ENCODE results near the gene RTP5.

The RTP5 gene

GRCh38 chr2:241857572-241858121 is 11.9 kb upstream of the RTP5 start:
- DNase-seq (ENCODE audit: low read depth) = no peak

DNA sequence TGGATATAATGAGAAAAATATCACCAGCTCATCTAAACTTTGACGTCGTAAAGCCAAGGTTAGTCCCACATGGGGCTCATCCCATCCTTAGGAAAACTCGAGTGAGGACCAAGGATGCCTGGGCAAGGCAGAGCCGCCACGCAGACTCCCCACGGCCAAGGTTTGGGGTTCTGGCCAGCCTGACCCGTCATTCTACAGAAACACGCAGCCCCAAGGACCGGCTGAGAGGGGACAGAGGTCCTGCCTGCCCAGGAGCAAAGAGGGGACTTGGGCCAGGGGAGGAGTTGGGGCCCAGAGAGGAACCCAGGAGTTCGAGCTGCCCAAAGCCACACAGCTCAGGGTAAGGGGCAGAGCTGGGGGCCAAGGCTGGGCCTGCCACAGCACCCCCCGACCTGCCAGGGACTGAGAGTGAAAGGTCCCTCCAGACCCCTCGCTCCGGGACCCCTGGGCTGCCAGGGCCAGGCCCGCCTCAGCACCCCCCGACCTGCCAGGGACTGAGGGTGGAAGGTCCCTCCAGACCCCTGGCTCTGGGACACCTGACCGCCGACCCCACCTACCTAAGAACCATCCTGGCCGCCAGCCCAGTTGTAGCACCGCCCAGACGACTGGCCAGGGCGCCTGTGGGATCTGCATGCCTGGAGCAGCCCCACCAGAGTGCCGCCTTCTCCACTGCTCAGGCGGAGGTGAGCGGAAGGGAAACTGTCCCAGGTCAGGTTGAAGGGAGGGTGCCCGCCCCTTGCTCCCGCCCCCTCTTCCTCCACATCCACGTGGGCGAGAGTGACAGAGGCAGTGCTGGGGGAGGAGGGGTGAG is 11.1 kb upstream of the RTP5 start, which contains the start of gene PDCD1:
TSS of gene PDCD1 (minus strand) at position 689 of the 811 bp plus-strand sequence. CDS start at position 633, 56 bp downstream.
- no peak for DNase-seq (ENCODE audit: low read depth)

DNA sequence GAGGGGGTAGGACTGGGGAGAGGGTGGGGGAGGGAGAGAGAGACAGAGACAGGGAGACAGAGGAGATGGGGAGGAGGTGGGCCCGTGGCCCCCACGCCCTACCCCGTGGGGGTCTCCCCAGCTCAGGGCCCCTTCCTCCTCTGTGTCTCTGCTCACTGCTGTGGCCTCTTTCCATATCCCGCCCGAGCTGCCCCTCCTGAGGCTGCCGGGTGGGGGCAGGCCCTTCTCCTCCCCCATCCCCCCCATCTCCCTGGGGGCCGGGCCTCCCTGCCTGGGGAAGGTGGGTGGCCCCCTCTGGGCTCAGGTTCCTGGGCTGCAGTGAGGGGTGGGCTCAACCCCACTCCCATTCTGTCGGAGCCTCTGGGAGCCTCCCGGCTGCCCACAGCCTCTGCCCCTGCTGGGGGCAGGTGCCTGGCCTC is 10.5 kb upstream of the RTP5 start:
- no peak for DNase-seq (ENCODE audit: low read depth)

GRCh38 chr2:241859436-241860183 is 9.9 kb upstream of the RTP5 start:
- DNase-seq (ENCODE audit: low read depth) = peak; percentile 33

- DNase-seq (ENCODE audit: low read depth) = no peak
Observed at GRCh38 chr2:241860184-241861078, 9.1 kb upstream of the RTP5 start.

DNA sequence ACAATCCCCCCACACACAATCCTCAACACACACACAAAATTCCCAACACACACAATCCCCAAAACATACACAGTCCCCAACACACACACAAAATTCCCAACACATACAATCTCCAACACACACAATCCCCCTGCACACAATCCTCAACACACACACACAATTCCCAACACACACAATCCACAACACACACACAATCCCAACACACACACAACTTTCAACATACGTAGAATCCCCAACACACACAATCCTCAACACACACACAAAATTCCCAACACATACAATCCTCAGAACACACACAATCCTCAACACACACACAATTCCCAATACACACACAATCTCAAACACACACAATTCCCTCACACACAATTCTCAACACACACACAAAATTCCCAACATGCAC is 8.3 kb upstream of the RTP5 start:
- no peak for DNase-seq (ENCODE audit: low read depth)

GRCh38 chr2:241862093-241862492 is 7.4 kb upstream of the RTP5 start:
- no peak for DNase-seq (ENCODE audit: low read depth)

DNA sequence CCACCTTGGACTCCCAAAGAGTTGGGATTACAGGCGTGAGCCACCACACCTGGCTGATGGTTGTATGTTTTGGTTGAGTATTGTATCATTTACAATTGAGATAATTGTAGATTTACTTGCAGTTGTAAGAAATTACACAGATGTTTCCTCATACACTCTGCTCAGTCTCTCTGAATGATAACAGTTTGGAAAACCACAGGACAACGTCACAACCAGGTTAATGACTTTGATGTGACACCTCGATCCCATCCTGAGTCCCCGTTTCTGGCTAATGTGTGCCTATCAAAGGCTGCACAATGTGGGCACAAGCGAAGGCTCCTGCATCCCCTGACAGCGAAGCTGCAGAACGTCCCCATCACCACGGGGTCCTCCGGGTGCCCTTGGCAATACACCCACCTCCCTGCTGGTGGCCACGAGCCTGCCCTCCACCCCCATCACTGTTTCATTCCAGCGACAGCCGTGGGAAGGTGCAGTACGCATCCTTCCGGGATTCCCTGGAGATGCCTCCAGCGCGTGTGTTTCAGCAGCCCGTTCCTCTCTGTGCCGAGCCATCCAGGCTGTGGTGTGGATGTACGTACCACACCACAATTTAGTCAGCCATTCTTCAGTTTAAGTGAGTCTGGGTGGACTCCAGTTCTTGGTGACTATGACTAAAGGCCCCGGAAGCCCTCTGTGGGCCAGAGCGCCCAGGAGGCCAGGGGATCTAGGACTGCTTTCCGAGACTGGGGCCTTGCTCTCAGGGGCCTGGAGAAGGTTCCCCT is 6.6 kb upstream of the RTP5 start:
- no peak for DNase-seq (ENCODE audit: low read depth)

- DNase-seq (ENCODE audit: low read depth) = peak; percentile 51
Observed at GRCh38 chr2:241863536-241863954, 6.0 kb upstream of the RTP5 start.

DNA sequence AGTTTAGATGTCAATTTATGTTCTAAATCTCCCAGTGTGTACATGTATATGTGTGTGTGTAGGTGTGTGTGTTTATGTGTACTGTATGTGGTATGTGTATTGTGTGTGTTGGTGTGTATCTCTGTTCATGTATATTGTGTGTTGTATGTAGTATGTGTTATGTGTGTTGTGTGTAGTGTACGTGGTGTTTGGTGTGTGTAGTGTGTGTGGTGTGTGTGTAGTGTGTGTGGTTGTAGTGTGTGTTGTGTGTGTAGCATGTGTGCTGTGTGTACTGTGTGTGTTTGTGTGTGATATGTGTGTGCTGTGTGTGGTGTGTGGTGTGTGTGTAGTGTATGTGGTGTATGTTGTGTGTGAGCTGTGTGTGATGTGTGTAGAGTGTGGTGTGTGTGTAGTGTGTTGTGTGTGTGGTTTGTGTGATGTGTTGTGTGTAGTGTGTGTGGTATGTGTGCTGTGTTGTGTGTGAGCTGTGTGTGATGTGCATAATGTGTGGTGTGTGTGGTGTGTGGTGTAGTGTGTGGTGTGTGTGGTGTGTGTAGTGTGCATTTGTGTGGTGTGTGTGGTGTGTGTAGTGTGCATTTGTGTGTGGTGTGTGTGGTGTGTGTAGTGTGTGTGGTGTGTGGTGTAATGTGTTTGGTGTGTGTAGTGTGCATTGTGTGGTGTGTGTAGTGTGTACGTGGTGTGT is 5.2 kb upstream of the RTP5 start:
- no peak for DNase-seq (ENCODE audit: low read depth)

DNA sequence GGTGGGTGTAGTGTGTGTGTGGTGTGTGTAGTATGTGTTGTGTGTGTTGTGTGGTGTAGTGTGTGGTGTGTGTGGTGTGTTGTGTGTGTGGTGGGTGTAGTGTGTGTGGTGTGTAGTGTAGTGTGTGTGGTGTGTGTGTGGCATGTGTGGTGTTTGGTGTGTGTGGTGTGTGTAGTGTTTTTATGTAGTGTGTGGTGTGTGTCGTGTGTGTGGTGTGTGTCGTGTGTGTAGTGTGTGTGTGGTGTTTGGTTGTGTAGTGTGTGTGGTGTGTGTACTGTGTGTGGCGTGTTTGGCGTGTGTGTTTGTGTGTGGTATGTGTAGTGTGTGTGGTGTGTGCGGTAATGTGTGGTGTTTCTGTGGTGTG is 4.7 kb upstream of the RTP5 start:
- no peak for DNase-seq (ENCODE audit: low read depth)

GRCh38 chr2:241865416-241865956 is 4.0 kb upstream of the RTP5 start:
- no peak for DNase-seq (ENCODE audit: low read depth)

DNA sequence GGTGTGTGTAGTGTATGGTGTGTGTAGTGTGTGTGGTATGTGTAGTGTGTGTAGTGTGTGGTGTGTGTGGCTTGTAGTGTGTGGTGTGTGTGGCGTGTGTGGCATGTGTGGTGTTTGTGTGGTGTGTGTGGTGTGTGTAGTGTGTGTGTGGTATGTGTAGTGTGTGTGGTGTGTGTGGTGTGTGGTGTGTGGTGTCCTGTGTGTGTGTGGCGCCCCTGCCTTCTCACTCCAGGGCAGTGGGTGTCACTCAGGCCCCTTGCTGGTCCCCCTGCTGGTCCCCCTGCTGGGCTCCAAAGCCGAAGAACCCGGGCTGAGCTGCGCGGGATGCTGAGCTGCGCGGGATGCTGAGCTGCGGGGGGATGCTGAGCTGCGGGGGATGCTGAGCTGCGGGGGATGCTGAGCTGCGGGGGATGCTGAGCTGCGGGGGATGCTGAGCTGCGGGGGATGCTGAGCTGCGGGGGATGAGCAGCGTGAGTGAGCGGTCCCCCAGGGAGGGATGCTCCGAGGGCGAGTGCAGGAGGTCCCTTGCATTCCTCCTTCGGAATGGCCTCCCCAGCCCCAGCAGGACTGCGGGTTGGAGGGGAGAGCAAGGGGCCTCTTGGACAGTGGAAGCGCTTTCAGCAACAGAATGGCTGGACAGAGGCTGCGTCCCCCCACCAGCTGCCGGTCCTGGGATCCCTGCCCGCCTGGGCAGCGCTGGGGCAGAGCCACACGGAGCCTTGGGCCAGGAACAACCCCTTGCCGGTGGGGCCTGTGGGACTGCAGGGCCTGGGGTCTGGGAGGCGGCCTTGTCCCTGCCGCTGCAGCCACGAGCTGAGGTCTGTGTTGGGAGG is 3.4 kb upstream of the RTP5 start:
- DNase-seq (ENCODE audit: low read depth) = peak; percentile 46

DNA sequence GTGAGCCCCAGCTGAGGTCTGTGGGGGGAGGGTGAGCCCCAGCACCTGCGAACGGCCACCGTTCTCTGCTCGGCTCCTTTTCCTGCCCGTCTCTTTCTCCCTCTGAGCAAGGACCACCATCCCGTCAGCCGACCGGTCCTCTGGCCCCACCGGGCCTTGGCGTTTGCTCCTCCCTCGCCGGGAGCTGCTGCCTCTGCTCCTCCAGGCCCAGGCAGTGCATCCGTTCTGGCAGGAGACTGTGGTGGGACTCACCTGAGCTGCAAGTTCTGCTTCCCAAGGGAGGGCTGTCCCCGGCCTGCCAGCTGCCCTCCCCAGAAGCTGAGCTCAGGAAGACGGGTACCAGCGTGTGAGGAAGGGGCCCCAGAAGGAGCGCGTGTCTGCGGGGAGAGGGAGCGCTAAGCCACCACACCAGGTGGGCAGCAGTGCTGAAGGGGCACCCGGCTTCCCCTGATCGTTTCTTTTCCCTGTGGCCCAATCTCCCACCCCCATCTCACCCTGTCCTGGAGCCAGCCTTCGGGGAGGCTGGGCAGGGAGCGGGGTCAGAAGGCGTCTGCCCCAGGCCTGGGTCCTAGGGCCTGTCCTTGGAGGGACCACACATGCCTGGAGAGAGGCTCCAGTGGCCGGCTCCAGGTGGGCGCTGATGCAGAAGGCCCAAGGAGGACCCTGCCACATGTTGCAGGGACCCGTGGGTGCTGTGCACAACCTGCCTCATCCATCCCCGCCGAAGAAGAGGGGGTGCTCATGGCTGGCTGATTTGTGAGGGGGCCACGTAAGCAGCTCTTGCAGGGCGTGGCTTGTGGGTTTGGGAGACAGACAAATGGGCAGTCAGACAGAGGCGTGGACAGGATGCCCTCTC is 2.5 kb upstream of the RTP5 start:
- no peak for DNase-seq (ENCODE audit: low read depth)

- DNase-seq (ENCODE audit: low read depth) = no peak
Observed at GRCh38 chr2:241867776-241868420, 1.6 kb upstream of the RTP5 start.

GRCh38 chr2:241868661-241869081 is 858 bp upstream of the RTP5 start:
- no peak for DNase-seq (ENCODE audit: low read depth)

GRCh38 chr2:241870081-241870541 is 582 bp downstream of the RTP5 start:
- no peak for DNase-seq (ENCODE audit: low read depth)

Measured in EH (cell line).